ENCODE results near the gene DHDH.

The DHDH gene

DNA sequence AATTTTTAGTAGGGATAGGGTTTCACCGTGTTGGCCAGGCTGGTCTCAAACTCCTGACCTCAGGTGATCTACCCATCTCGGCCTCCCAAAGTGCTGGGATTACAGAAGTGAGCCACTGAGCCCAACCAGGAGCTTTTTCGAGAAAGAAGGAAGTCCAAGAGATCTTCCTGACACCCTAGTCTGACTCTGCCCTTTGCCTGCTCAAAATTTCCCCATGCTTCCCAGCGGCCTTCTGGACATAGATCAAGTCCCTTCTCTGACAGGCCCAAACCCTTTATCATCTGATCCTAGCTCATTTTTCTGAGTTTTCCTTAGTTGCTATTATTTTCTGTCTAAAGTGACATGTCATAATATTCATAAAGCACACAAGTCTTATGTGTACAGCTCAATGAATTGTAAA, 19.6 kb downstream of the DHDH start:
- no peaks in the 10 kb centered on the region for H3K27me3 Mint-ChIP-seq
- no peaks in the 10 kb centered on the region for H3K9me3 Mint-ChIP-seq (ENCODE audit: low read depth)
- H3K36me3 Mint-ChIP-seq: peaks cover 3% of the 10 kb centered on the region
- peak overlapping the region; percentile 5 for H3K4me3 Mint-ChIP-seq
- H3K4me1 Mint-ChIP-seq (ENCODE audit: low read depth): peaks cover 24% of the 10 kb centered on the region
- no peak overlapping the region for H3K27ac Mint-ChIP-seq

DNA sequence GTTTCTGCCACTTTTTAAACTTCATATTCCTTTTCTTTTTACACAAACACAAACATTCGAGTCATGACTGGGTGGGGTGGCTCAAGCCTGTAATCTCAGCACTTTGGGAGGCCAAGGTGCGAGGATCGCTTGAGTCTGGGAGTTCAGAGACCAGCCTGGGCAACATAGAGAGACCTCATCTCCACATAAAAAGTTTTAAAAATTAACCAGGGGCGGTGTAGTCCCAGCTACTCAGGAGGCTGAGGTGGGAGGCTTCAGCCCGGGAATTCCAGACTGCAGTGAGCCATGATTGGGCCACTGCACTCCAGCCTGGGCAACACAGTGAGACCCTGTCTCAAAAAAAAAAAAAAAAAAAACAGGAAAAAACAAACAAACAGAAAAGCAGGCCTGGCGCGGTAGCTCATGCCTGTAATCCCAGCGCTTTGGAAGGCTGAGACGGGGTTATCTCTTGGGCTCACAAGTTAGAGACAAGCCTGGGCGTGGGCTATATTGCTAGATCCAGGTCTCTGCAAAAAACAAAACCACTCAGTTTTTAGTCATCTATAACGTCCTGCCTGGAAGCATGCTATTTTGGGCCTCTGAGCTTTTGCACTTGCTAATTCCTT, 20.6 kb downstream of the DHDH start:
- peaks cover 3% of the 10 kb centered on the region for H3K36me3 Mint-ChIP-seq
- no peaks in the 10 kb centered on the region for H3K9me3 Mint-ChIP-seq (ENCODE audit: low read depth)
- H3K4me1 Mint-ChIP-seq (ENCODE audit: low read depth): peaks cover 26% of the 10 kb centered on the region
- peak overlapping the region; percentile 92 for H3K27ac Mint-ChIP-seq
- no peaks in the 10 kb centered on the region for H3K27me3 Mint-ChIP-seq
- peak overlapping the region; percentile 87 for H3K4me3 Mint-ChIP-seq

DNA sequence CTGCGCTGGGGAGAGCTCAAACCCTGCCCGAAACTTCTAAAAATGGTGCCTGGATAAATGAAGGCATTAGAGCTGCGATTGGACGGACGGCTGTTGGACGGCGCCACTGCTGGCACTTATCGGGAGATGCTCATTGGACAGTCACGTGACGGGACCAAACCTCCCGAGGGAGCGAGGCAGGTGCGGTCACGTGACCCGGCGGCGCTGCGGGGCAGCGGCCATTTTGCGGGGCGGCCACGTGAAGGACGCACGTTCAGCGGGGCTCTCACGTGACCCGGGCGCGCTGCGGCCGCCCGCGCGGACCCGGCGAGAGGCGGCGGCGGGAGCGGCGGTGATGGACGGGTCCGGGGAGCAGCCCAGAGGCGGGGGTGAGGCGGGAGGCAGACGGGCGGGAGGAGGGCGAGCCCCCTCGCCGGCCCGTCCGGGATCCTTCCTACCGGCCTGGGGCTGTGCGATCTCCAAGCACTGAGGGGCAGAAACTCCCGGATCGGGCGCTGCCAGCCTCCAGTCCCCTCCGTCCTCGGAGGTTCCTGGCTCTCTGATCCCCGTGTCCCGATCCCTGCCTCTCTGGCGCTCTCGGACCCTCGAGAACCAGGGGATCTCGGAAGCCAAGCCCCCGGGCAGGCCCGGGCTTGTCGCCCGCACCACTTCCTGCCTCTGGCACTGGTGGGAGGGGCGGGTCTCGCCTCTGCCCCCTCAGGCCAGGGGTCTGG, 21.3 kb downstream of the DHDH start, which contains the start of gene BAX:
Gene BAX, plus strand, starts transcription at position 281 of the 713 bp plus-strand sequence. Its CDS starts 54 bp downstream, at position 335.
- peak within 1 kb of the TSS; percentile 92 for H3K27ac Mint-ChIP-seq
- H3K9me3 Mint-ChIP-seq (ENCODE audit: low read depth): no peaks in the 10 kb centered on the region
- H3K4me1 Mint-ChIP-seq (ENCODE audit: low read depth): peaks cover 26% of the 10 kb centered on the region
- H3K36me3 Mint-ChIP-seq: peaks cover 3% of the 10 kb centered on the region
- no peaks in the 10 kb centered on the region for H3K27me3 Mint-ChIP-seq
- H3K4me3 Mint-ChIP-seq: peak within 1 kb of the TSS; percentile 90

DNA sequence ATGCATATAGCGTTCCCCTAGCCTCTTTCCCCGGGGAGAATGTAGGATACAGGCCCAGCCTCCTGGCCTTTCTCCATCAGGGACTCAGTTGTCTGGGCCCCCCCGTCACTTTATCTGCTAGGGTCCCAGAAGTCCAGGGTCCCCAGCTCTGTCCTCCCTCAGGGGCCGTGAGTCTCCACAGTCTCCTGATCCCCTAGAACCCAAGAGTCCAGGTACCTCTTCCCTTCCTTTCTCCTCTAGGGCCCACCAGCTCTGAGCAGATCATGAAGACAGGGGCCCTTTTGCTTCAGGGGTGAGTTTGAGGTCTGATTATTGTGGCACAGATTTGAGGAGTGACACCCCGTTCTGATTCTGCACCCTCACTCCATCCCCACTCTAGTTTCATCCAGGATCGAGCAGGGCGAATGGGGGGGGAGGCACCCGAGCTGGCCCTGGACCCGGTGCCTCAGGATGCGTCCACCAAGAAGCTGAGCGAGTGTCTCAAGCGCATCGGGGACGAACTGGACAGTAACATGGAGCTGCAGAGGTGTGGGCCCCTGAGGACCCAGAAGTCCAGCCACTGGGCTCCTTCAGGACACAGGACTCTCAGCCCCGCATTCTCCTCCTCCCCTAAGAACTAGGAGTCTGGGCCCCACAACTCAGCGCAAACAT, 21.9 kb downstream of the DHDH start:
- H3K27ac Mint-ChIP-seq: peak overlapping the region; percentile 75
- peak overlapping the region; percentile 90 for H3K4me3 Mint-ChIP-seq
- H3K4me1 Mint-ChIP-seq (ENCODE audit: low read depth): peaks cover 26% of the 10 kb centered on the region
- no peaks in the 10 kb centered on the region for H3K27me3 Mint-ChIP-seq
- H3K9me3 Mint-ChIP-seq (ENCODE audit: low read depth): no peaks in the 10 kb centered on the region
- H3K36me3 Mint-ChIP-seq: peaks cover 3% of the 10 kb centered on the region

DNA sequence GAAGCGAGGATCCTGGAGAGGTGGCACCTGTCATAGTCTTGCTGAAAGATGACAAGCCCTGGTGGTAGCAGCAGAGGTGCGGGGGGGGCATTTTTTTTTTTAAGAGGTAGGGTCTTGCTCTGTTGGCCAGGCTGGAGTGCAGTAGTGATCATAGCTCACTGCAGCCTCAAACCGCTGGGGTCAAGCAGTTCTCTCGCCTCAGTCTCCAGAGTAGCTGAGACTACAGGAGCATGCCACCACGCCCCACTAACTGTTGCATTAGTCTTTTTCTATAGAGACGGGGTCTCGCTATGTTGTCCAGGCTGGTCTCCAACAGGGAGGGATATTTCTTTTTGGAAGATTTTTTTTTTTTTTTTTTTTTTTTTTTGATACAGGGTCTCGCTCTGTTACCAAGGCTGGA, 24.5 kb downstream of the DHDH start:
- peaks cover 3% of the 10 kb centered on the region for H3K36me3 Mint-ChIP-seq
- peak overlapping the region; percentile 32 for H3K4me3 Mint-ChIP-seq
- H3K27ac Mint-ChIP-seq: no peak overlapping the region
- no peaks in the 10 kb centered on the region for H3K9me3 Mint-ChIP-seq (ENCODE audit: low read depth)
- no peaks in the 10 kb centered on the region for H3K27me3 Mint-ChIP-seq
- H3K4me1 Mint-ChIP-seq (ENCODE audit: low read depth): peaks cover 43% of the 10 kb centered on the region

DNA sequence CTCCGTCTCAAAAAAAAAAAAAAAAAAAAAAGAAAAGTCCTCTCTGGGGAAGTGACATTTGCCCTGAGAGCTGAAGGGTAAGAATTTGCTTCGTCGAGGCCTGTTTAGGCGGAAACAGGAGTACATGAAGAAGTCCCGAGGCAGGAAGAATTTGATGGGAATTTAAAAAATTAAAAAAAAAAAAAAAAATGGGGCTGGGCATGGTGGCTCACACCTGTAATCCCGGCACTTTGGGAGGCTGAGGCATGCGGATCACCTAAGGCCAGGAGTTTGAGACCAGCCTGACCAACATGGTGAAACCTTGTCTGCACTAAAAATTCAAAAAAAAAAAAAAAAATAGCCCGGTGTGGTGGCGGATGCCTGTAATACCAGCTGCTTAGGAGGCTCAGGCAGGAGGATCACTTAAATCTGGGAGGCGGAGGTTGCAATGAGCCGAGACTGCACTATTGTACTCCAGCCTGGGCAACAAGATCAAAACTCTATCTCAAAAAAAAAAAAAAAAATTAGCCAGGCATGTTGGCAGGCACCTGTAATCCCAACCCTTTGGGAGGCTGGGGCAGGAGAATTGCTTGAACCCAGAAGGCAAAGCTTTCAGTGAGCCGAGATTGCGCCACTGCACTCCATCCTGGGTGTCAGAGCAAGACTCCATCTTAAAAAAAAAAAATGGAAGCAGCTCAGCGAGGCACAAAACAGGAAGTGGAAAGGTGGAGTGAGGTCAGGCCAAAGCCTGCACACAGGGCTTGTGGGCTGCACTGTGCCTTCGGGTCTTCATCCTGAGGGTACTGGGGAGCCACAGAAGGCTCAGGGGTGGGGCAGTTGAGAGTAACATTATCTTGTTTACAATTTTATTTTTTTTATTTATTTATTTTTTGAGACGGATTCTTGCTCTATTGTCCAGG, 26.1 kb downstream of the DHDH start:
- Mint-ChIP-seq H3K4me3 (no peak overlapping the region), H3K4me1 (ENCODE audit: low read depth) (peaks cover 55% of the 10 kb centered on the region), H3K36me3 (peaks cover 3% of the 10 kb centered on the region)

DNA sequence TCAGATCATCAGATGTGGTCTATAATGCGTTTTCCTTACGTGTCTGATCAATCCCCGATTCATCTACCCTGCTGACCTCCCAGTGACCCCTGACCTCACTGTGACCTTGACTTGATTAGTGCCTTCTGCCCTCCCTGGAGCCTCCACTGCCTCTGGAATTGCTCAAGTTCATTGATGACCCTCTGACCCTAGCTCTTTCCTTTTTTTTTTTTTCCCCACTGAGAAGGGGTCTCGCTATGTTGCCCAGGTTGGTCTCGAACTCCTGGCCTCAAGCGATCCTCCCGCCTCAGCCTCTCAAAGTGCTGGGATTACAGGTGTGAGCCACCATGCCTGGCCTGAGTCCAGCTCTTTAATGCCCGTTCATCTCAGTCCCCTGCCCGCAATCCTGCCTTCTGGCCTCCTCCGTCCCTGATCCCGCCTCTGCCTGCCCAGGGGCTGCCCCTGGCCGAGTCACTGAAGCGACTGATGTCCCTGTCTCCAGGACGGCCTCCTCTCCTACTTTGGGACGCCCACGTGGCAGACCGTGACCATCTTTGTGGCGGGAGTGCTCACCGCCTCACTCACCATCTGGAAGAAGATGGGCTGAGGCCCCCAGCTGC, 27.7 kb downstream of the DHDH start:
- peaks cover 57% of the 10 kb centered on the region for H3K4me1 Mint-ChIP-seq (ENCODE audit: low read depth)
- peak overlapping the region; percentile 73 for H3K27ac Mint-ChIP-seq
- H3K27me3 Mint-ChIP-seq: no peaks in the 10 kb centered on the region
- no peaks in the 10 kb centered on the region for H3K9me3 Mint-ChIP-seq (ENCODE audit: low read depth)
- H3K4me3 Mint-ChIP-seq: no peak overlapping the region
- H3K36me3 Mint-ChIP-seq: peaks cover 3% of the 10 kb centered on the region

More for the DNA sequence above, 26.1 kb downstream of the DHDH start:
- Mint-ChIP-seq H3K9me3 (ENCODE audit: low read depth) (no peaks in the 10 kb centered on the region), H3K27me3 (no peaks in the 10 kb centered on the region), H3K27ac (no peak overlapping the region)

DNA sequence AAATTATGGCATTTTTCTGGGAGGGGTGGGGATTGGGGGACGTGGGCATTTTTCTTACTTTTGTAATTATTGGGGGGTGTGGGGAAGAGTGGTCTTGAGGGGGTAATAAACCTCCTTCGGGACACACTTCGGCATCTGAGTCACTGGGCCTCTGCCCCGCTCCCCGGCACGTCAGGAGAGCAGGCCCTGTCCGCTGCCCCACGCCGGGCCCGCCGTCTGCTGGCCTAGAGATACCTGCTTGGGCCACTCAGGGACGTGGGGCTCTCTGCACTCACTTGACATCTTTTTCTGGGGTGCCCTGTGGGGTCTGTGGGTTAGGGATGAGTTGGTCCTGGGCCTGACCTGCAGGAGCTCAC, 28.2 kb downstream of the DHDH start:
- Mint-ChIP-seq H3K36me3 (peaks cover 6% of the 10 kb centered on the region), H3K4me3 (peak overlapping the region; percentile 99), H3K27ac (peak overlapping the region; percentile 86), H3K9me3 (ENCODE audit: low read depth) (no peaks in the 10 kb centered on the region), H3K27me3 (no peaks in the 10 kb centered on the region), H3K4me1 (ENCODE audit: low read depth) (peaks cover 55% of the 10 kb centered on the region)

DNA sequence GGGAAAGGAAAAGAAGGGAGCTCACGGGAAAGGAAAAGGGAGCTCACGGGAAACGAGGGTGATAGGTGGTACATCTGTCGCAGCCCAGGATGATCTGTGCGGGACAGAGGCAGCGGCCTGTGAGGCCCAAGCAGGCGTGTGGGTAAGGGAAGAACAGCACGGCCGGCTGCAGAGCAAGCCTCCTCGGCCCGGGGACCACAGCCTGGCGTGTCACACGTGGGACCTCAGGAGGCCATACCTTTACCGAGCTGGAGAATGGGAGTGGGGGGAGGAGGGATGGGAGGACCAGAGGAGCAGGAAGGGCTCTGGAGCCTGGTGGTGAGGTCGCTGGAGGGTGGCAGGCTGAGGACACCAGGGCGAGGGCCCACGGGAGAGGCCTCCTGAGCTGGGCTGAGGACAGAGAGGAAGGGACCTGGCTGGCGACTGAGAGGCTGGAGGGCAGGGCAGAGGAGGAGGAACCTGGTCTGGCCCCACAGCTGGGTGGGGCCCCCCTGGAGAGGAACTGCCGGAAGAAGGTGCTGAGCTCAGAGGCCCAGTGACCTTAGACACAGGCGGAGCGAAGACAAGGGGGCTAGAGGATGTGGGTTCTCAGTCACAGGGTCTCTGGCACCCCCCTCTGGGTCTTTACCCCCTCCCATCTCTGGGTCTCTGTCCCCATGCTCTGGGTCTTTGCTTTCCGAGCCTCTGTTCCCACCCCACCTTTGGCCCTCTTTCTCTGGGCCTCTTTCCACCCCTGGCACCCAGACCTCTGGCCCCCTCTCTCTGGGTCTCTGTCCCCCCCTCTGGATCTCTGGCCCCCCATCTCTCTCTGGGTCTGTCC, 28.7 kb downstream of the DHDH start:
- H3K36me3 Mint-ChIP-seq: peaks cover 3% of the 10 kb centered on the region
- no peaks in the 10 kb centered on the region for H3K27me3 Mint-ChIP-seq
- H3K4me1 Mint-ChIP-seq (ENCODE audit: low read depth): peaks cover 53% of the 10 kb centered on the region
- peak overlapping the region; percentile 99 for H3K4me3 Mint-ChIP-seq
- peak overlapping the region; percentile 86 for H3K27ac Mint-ChIP-seq
- H3K9me3 Mint-ChIP-seq (ENCODE audit: low read depth): no peaks in the 10 kb centered on the region

DNA sequence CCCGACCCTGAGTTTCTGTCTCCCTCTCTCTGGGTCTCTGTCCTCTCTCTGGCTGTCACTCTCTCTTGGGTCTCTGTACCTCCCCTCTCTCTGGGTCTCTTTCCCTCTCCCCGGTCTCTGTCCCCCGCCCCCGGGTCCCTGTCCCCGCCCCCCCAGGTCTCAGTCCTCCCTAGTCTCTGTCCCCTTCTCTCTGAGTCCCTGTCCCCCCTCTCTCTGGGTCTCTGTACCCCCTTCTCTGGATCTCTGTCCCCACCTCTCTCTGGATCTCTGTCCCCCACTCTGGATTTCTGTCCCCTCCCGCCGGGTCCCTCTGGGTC, 29.3 kb downstream of the DHDH start:
- no peaks in the 10 kb centered on the region for H3K9me3 Mint-ChIP-seq (ENCODE audit: low read depth)
- H3K27ac Mint-ChIP-seq: peak overlapping the region; percentile 86
- peaks cover 48% of the 10 kb centered on the region for H3K4me1 Mint-ChIP-seq (ENCODE audit: low read depth)
- H3K36me3 Mint-ChIP-seq: peaks cover 3% of the 10 kb centered on the region
- H3K27me3 Mint-ChIP-seq: no peaks in the 10 kb centered on the region
- peak overlapping the region; percentile 99 for H3K4me3 Mint-ChIP-seq

DNA sequence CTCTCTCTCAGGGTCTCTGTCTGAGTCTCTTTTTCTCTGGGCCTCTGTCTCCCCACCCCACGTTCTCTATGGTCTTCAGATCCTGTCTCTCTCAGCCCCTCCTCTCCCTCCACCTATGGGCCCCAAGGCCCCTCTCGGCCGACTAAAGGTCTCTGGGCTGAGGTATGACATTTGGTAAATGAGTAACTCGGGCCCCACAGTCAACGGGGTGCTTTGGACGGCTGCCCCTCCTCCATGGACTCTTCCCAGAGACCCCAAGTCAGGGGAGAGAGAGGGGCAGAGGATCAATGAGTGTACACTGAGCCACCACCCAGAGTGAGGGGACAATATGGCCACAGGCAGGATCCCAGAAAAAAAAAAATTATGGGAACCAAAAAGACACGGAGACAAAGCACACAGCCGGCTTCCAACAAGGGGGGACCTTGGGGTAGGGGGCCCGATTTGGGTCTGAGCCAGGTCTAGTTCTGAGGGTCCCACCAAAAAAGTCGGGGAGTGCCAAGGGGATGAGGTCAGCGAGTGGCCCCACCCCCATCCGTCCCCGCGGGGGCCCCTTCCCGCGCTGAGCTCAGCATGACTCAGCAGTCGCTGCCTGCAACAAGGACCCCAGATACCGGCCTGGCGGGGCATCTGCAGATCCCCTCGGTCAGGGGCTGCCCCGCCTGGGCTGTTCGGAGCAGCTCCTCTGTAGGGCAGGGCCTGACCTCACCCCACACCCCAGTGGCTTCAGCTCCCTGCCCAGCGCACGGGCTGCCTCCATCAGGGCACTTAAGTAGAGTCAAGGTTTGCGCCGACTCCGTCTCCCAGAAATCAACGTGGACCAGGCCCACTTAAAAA, 30.1 kb downstream of the DHDH start:
- H3K4me1 Mint-ChIP-seq (ENCODE audit: low read depth): peaks cover 51% of the 10 kb centered on the region
- peak overlapping the region; percentile 99 for H3K4me3 Mint-ChIP-seq
- H3K9me3 Mint-ChIP-seq (ENCODE audit: low read depth): no peaks in the 10 kb centered on the region
- H3K36me3 Mint-ChIP-seq: peaks cover 3% of the 10 kb centered on the region
- no peaks in the 10 kb centered on the region for H3K27me3 Mint-ChIP-seq
- H3K27ac Mint-ChIP-seq: peak overlapping the region; percentile 99

DNA sequence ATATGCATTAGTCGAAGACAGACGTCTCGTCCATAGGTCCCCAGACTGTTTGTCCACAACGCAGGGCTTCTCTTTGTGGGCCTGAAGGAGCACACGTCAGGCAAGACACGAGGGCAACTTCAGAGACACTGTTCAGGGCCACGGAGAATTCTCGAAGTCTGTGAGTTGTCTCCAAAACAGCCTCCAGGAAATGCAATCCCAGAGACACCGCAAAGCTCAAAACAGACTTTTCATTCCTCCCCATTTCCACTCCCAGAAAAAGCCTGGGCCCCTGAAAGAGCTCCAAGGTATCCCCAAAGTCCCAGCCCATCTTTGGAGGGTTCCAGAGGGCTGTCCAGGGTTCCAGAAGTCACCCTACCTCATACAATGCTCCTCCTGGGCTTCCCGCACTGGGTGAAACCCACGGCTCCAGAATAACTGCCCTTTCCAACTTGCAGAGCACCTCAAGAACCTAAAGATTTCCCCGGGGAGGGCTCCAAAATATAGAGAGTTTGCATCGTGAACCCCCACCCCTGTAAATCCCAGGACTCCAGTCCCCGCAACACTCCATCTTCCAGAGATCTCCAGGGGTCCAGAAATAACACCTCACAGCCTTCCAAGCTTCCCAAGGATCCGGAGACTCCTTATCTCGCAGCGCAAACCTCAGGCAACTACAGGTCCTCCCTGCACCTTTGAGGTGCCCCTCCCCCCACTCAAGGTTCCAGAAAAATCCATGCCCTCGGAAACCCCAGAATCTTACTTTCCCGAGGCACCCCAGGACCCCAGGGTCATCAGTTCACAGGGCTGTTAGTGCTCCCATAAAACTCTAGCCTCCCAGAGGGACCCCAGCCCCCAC, 30.9 kb downstream of the DHDH start:
- no peaks in the 10 kb centered on the region for H3K27me3 Mint-ChIP-seq
- peaks cover 3% of the 10 kb centered on the region for H3K36me3 Mint-ChIP-seq
- H3K4me1 Mint-ChIP-seq (ENCODE audit: low read depth): peaks cover 48% of the 10 kb centered on the region
- peak overlapping the region; percentile 99 for H3K27ac Mint-ChIP-seq
- peak overlapping the region; percentile 99 for H3K4me3 Mint-ChIP-seq
- H3K9me3 Mint-ChIP-seq (ENCODE audit: low read depth): no peaks in the 10 kb centered on the region

Data from activated naive CD8-positive, alpha-beta T cell (primary cell).